ENCODE results near the gene ATXN1L. TPM values are rescaled to one million over a fixed set of nuclear protein-coding genes. Genes with fewer than 3 reads are reported as not detected.

The ATXN1L gene, protein sequence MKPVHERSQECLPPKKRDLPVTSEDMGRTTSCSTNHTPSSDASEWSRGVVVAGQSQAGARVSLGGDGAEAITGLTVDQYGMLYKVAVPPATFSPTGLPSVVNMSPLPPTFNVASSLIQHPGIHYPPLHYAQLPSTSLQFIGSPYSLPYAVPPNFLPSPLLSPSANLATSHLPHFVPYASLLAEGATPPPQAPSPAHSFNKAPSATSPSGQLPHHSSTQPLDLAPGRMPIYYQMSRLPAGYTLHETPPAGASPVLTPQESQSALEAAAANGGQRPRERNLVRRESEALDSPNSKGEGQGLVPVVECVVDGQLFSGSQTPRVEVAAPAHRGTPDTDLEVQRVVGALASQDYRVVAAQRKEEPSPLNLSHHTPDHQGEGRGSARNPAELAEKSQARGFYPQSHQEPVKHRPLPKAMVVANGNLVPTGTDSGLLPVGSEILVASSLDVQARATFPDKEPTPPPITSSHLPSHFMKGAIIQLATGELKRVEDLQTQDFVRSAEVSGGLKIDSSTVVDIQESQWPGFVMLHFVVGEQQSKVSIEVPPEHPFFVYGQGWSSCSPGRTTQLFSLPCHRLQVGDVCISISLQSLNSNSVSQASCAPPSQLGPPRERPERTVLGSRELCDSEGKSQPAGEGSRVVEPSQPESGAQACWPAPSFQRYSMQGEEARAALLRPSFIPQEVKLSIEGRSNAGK
- 6.1 and 6.5 TPM in 2 replicates for total RNA-seq

DNA sequence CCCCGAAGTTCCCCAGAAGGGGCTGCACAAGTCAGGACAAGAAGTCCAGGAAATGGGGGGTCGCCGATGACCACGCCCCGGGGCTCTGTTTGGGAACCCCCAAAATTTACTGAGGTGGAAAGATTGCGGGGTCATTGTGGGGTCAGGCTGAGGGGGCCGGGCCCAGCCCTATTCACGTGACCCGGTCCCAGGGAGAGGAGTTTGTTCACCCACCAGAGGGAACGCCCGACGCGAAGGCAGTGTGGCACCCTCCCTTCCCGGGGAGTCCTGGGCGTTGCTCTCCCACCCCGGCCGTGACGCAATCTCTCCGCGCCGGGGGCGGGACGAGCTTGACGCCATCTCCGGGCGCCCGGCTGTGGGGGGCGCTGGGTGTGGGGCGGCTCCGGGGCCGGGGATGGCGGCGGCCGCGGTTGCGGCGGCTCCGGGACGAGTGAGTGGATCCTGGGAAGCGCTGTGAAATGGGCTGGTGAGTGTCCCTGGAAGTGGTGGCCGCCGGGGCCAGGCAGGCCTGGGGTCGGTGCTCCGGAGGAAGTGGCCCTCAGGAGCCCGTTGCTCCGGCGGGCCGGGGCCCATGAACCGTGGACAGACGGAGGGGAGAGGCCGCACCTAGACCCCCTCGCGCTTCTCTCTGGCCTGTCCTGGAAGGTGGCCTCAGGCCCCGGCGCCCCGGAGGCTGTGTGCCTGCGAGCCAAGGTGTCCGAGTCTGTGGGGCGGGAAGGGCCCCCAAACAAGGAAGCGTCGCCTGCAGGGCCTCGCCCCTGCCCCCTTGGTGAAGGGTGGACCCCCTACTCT is at the start of gene ATXN1L:
ATXN1L (plus strand) TSS at position 338 of the 792 bp plus-strand sequence. CDS start 3,765 bp downstream, outside the sequence.

DNA sequence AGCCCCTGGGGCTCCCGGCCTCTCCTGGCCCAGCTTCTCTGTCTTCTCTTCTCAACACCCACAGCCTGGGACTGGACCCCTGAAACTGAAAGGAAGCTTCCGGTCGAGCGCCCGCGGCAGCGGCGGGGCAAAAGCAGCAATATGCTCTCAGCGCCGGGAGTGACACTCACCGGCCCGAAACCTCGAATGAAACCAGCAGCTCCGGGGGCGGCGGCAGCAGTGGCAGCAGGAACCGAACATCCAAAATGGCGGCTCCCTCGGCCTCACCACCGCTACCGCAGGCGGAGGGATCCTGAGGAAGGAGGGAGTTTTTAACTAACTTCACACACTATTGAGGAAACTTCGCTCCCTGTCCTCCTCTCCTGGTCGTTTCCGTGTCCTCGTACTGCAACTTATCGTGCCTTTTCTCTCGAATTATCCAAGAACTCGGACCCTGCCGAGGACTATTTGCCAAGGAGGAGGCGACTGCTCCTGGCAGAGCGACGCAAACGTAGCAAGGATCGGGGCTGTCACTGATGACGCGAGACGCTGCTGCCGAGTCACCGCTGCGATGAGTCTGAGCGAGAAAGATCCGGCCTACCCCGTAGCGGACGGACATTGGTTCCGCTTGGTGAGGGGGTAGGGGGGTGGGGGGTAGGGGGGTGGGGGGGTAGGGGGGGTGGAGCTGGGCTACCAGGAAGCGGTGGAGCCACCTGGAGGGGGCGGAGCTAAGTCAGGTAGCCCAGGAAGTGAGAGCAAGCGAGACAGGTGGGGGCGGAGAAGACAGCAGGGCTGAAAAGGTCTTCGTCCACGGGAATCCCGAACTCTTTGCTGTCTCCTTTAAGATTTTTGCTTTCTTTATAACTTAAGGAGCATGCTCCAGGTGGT is 37.0 kb upstream of the ATXN1L start, which contains the start of gene AP1G1:
AP1G1 (minus strand) TSS at position 242 of the 867 bp plus-strand sequence. CDS start 19,355 bp downstream, outside the sequence.

DNA sequence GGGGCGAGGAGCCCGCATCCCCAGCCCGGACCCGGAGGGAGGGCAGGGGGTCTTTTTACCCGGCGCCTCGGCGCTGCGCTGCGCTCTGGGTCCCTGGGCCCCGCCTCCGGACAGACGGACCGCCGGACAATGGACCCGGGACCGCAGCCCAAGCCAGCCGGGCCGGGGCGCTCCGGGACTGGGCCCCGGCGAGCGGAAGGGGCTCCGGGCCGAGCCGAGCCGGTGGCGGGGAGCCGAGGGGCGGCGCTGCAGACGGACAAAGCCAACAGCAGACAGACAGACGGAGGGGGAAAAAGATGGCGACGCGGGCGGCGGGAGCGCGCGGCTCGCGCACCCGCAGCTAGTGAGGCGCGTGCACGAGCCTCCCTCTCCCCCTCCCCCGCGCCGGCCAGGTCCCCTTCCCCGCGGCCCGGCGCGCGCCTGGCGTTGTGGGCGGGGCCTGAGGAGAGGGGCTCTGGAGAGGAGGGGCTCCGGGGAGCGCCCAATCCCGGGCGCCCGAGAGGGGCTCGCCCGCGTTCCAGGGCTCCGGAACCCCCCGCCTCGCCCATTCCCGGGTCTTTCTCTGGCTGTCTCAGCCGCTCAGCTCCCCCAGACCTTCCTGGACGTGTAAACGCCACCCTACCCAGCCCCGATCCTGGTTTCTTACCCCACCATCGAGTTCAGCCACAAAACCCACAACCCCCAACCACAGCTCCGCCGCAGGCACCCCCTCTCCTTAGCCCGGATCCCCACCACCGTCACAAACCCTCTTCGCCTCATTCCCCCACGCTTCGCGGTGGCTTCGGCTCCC is 38.3 kb downstream of the ATXN1L start, which contains the start of gene ZNF821:
ZNF821 (minus strand) TSS at position 334 of the 790 bp plus-strand sequence. CDS start 4,236 bp downstream, outside the sequence.

DNA sequence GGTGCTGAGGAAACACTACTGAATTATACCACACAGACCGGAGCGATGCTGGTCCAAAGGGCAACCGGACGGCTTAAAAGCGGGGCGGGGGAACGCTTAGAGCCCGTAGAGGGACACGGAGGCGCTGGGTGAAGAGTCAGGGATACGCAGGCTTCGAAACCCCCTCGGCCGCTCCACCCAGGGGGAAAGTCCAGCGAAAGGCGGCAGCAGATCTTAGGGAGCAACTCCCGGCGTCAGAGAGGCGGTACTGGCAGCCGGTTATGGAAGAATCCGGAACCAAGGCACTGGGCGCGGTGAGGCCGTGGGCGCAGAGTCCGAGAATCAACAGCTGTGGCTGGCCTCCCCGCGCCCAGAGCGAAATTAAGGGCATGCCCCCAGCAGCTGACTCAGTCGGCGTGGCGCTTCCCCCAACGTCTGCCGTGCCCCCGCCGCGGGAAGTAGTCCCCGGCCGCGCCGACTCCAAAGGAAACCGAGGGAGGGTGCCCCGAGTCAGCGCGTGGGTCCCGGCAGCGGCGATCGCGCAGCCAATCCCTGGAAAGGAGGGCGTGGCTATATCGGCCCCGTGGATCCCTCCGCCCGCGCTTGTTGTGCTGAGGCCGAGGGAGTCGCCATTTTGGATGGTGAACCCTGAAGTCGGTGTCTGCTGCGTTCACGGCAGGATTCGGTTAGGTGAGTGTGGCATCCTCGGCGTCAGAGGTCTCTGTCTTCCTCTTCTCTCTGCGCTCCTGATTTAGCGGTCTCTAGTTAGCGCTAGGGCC is 49.3 kb downstream of the ATXN1L start, which contains the start of gene IST1:
IST1 (plus strand) TSS at position 611 of the 758 bp plus-strand sequence. CDS start 20,110 bp downstream, outside the sequence.

Other genes starting within 250 kb of the ATXN1L start
- gene MARVELD3, start 219.8 kb upstream of the ATXN1L start, total RNA-seq = not detected in 2 replicates
- gene PHLPP2, start 121.3 kb upstream of the ATXN1L start, total RNA-seq = 4.1 and 5.5 TPM in 2 replicates
- 34.1 and 42.6 TPM in 2 replicates for gene AP1G1, start 37.1 kb upstream of the ATXN1L start, total RNA-seq
- 5.8 and 8.0 TPM in 2 replicates for gene ZNF821, start 38.2 kb downstream of the ATXN1L start, total RNA-seq
- gene IST1, start 49.6 kb downstream of the ATXN1L start, total RNA-seq = 112 and 124 TPM in 2 replicates
- gene PKD1L3, start 154.4 kb downstream of the ATXN1L start, total RNA-seq = not detected in 2 replicates
- 1.5 and 2.2 TPM in 2 replicates for gene DHODH, start 162.8 kb downstream of the ATXN1L start, total RNA-seq
- not detected in 2 replicates for gene HP, start 208.5 kb downstream of the ATXN1L start, total RNA-seq
- gene HPR, start 217.2 kb downstream of the ATXN1L start, total RNA-seq = under 0.01 TPM in 1 of 2 replicates, not detected in the other
- gene TXNL4B, start 247.6 kb downstream of the ATXN1L start, total RNA-seq = 6.9 and 7.7 TPM in 2 replicates
- 91.3 and 164 TPM in 2 replicates for gene DHX38, start 247.9 kb downstream of the ATXN1L start, total RNA-seq